Smooth muscle cell (in vitro differentiated cells): ENCODE results near the gene AHRR. TPM values are rescaled to one million over a fixed set of nuclear protein-coding genes. Genes with fewer than 3 reads are reported as not detected.
"Not testable (repeated sequence)": the region's sequence is repeated elsewhere in the genome, so short reads cannot be mapped to it uniquely, and the experiment has no call there.

ENCODE experiments used
- DNase-seq: peaks from one replicate; lab custom pipeline; 2025; ENCODE audit not compliant: unreplicated experiment; lab: John Stamatoyannopoulos, UW
- H2AFZ ChIP-seq: fragments of 200-600 bp; sonication (generic); 2 replicates; pipeline ENCODE4 v1.6.0; 2016; ENCODE audit warnings: antibody characterized with exemption, low read depth, mild to moderate bottlenecking
- H3F3A ChIP-seq: fragments of 200-600 bp; sonication (generic); 2 replicates; pipeline ENCODE4 v1.6.0; 2017; ENCODE audit warnings: antibody characterized with exemption, low read depth
- H3K27ac ChIP-seq: fragments of 200-600 bp; sonication (generic); 2 replicates; pipeline ENCODE4 v1.5.1; 2016; ENCODE audit warnings: low read depth, mild to moderate bottlenecking
- H3K27me3 ChIP-seq: fragments of 200-600 bp; sonication (generic); 2 replicates; pipeline ENCODE4 v1.6.1; 2016; ENCODE audit warnings: low read depth, mild to moderate bottlenecking
- H3K36me3 ChIP-seq: fragments of 200-600 bp; sonication (generic); 2 replicates; pipeline ENCODE4 v1.5.1; 2016; ENCODE audit warnings: low read depth
- H3K4me1 ChIP-seq: fragments of 200-600 bp; sonication (generic); 2 replicates; pipeline ENCODE4 v1.5.1; 2016; ENCODE audit warnings: low read depth
- H3K4me2 ChIP-seq: fragments of 200-600 bp; sonication (generic); 2 replicates; pipeline ENCODE4 v1.6.0; 2016; ENCODE audit warnings: mild to moderate bottlenecking
- H3K4me3 ChIP-seq: fragments of 200-600 bp; sonication (generic); 2 replicates; pipeline ENCODE4 v1.5.1; 2016; ENCODE audit warnings: mild to moderate bottlenecking
- H3K79me2 ChIP-seq: fragments of 200-600 bp; sonication (generic); 2 replicates; pipeline ENCODE4 v1.6.0; 2016; ENCODE audit warnings: low read depth, mild to moderate bottlenecking
- H3K9ac ChIP-seq: fragments of 200-600 bp; sonication (generic); 2 replicates; pipeline ENCODE4 v1.6.0; 2016; ENCODE audit warnings: low read depth
- H3K9me3 ChIP-seq: fragments of 200-600 bp; sonication (generic); replicated peaks from 2 replicates; pipeline ENCODE4 v1.5.1; 2016; ENCODE audit warnings: low read depth
- H4K20me1 ChIP-seq: fragments of 200-600 bp; sonication (generic); 2 replicates; pipeline ENCODE4 v1.6.0; 2016; ENCODE audit warnings: low read depth
- CTCF ChIP-seq: fragments of 200-600 bp; sonication (generic); IDR thresholded peaks from 2 replicates; pipeline ENCODE4 v1.5.1; 2017; ENCODE audit warnings: borderline replicate concordance, mild to moderate bottlenecking, antibody characterized with exemption; ENCODE audit not compliant: insufficient read depth, poor library complexity, severe bottlenecking
- WGBS: methylation state at CpG from one replicate; pipeline ENCODE4 v1.1.7; 2016; ENCODE audit warnings: low lambda C conversion rate; 5-methylcytosine and 5-hydroxymethylcytosine counted together
- polyA plus RNA-seq: library from polyadenylated mRNA; unstranded; fragments of >200 nt; fragmentation: Nextera tagmentation; extraction: Ambion mirVana; gene quantifications from 2 replicates; pipeline ENCODE4 v1.2.1, GENCODE V29; 2016
- total RNA-seq: library from RNA; depleted of rRNA; stranded (reverse); fragments of >200 nt; gene quantifications from 2 replicates; pipeline ENCODE4 v1.2.3, GENCODE V29; 2014

AHRR gene
- total and polyA plus RNA-seq, 2 experiments from 2014 or later: 14.4 to 18.2 TPM

GRCh38 chr5:472656-473550 is 151.4 kb downstream of the AHRR start:
- H3K27ac ChIP-seq: peak overlapping the region; percentile 45
- peaks cover 33% of the 10 kb centered on the region for H4K20me1 ChIP-seq

GRCh38 chr5:473551-474192 is 152.2 kb downstream of the AHRR start:
- H3K36me3 ChIP-seq: no peaks in the 10 kb centered on the region
- H3K79me2 ChIP-seq: peaks cover 14% of the 10 kb centered on the region
- H3K4me3 ChIP-seq: peak overlapping the region; percentile 96
- peak overlapping the region; percentile 97 for H3K4me2 ChIP-seq
- H2AFZ ChIP-seq: no peak overlapping the region
- H3F3A ChIP-seq: no peaks in the 10 kb centered on the region
- peaks cover 33% of the 10 kb centered on the region for H4K20me1 ChIP-seq
- H3K4me1 ChIP-seq: peaks cover 15% of the 10 kb centered on the region
- no peaks in the 10 kb centered on the region for H3K9me3 ChIP-seq
- H3K9ac ChIP-seq: peak overlapping the region; percentile 75
- peaks cover 12% of the 10 kb centered on the region for H3K27me3 ChIP-seq
- no peak for DNase-seq
- no peak for TF ChIP-seq CTCF
- H3K27ac ChIP-seq: no peak overlapping the region
- 1% methylated on average over 40 of the region's 44 CpGs for WGBS

More at GRCh38 chr5:472656-473550, 151.4 kb downstream of the AHRR start:
- DNase-seq: peak; percentile 78
- peaks cover 15% of the 10 kb centered on the region for H3K4me1 ChIP-seq
- H3K9me3 ChIP-seq: no peaks in the 10 kb centered on the region
- peaks cover 14% of the 10 kb centered on the region for H3K79me2 ChIP-seq
- no peaks in the 10 kb centered on the region for H3F3A ChIP-seq
- 3% methylated on average over 57 of the region's 137 CpGs for WGBS
- H3K9ac ChIP-seq: peak overlapping the region; percentile 80
- peak overlapping the region; percentile 96 for H3K4me3 ChIP-seq
- no peak overlapping the region for H2AFZ ChIP-seq
- H3K36me3 ChIP-seq: no peaks in the 10 kb centered on the region
- H3K27me3 ChIP-seq: peaks cover 12% of the 10 kb centered on the region
- peak overlapping the region; percentile 99 for H3K4me2 ChIP-seq
- TF ChIP-seq CTCF: no peak

- DNase-seq, H3K9me3 ChIP-seq, H3K36me3 ChIP-seq, H3F3A ChIP-seq, H3K27ac ChIP-seq, H2AFZ ChIP-seq, H3K9ac ChIP-seq: not testable (repeated sequence)
- Histone ChIP-seq H3K4me2 (peak overlapping the region; percentile 97), H3K4me1 (peaks cover 15% of the 10 kb centered on the region), H4K20me1 (peaks cover 33% of the 10 kb centered on the region), H3K79me2 (peaks cover 14% of the 10 kb centered on the region), H3K27me3 (peaks cover 12% of the 10 kb centered on the region), H3K4me3 (peak overlapping the region; percentile 96)
- WGBS: no CpG with 5 or more reads among the region's 50 CpGs
These were observed 152.8 kb downstream of the AHRR start for GRCh38 chr5:474232-474839.
